ENCODE measurements around the gene UQCRC1. TPM values are rescaled to one million over a fixed set of nuclear protein-coding genes. Genes with fewer than 3 reads are reported as not detected.

UQCRC1 gene
- total and polyA plus RNA-seq, 2 of the 8 experiments (the other 6 are each of a cell fraction or from before 2014, with no cell fraction given) = 310 to 720 TPM

- H3K56ac ChIP-seq (replicated peaks; ENCODE audit: insufficient read length, low read depth, low read length) = no peak overlapping the region
- no peaks in the 10 kb centered on the region; a peak in 1 of 7 replicates for H3K27me3 ChIP-seq (replicated peaks in 1 of 4; ENCODE audit: control insufficient read depth in 3 of 4, extremely low read depth in 1 of 4, insufficient read depth in 3 of 4, low read length in 3 of 4)
- no peak overlapping the region for H4K91ac ChIP-seq (replicated peaks; ENCODE audit: insufficient read length, low read length)
- H2BK120ac ChIP-seq (replicated peaks; ENCODE audit: low read depth, low read length) = no peak overlapping the region
- H3K23me2 ChIP-seq (ENCODE audit: low read depth, low read length) = peaks cover 2% of the 10 kb centered on the region; the same call in 1 of the 2 replicates
- no peak overlapping the region for H3K23ac ChIP-seq (ENCODE audit: insufficient read length)
- H3K36me3 ChIP-seq (ENCODE audit: control insufficient read depth in 2 of 4, insufficient read depth in 4 of 4, low read length in 3 of 4) = peaks cover 0 to 3% (median 1%) of the 10 kb centered on the region in 4 experiments; a peak in 2 of 8 replicates
- H2BK5ac ChIP-seq (ENCODE audit: low read depth, low read length) = no peak overlapping the region
- no peak overlapping the region for H2BK20ac ChIP-seq (ENCODE audit: low read length)
- H3K79me1 ChIP-seq (ENCODE audit: low read depth, low read length) = no peaks in the 10 kb centered on the region
- H3K18ac ChIP-seq (ENCODE audit: extremely low read depth, low read length) = no peak overlapping the region
- no peaks in the 10 kb centered on the region for H3K4me1 ChIP-seq (replicated peaks in 1 of 4; ENCODE audit: control insufficient read depth in 3 of 4, insufficient read depth in 4 of 4, low read length in 3 of 4)
- POLR2A ChIA-PET (ENCODE audit: partially characterized antibody) = no interaction called here
- H3K9me3 ChIP-seq (ENCODE audit: insufficient read depth in 2 of 2, low read depth in 1 of 2, low read length in 1 of 2) = no peaks in the 10 kb centered on the region
- DNase-seq (ENCODE audit: low read depth in 1 of 2, low spot score in 2 of 2) (no peak), FAIRE-seq (no peak)
- H2AFZ ChIP-seq (ENCODE audit: low read length) = no peak overlapping the region
- no peak overlapping the region for H3K4me2 ChIP-seq (ENCODE audit: insufficient read depth in 1 of 2, low read depth in 2 of 2, low read length in 2 of 2)
- H3K79me2 ChIP-seq (ENCODE audit: control insufficient read depth in 1 of 2, insufficient read depth in 2 of 2, low read length in 2 of 2) = no peaks in the 10 kb centered on the region
- H2BK15ac ChIP-seq (ENCODE audit: low read length) = no peak overlapping the region
- no peak overlapping the region for H3K4me3 ChIP-seq (ENCODE audit: extremely low read depth in 1 of 4, insufficient read depth in 2 of 4, low read depth in 3 of 4, low read length in 4 of 4)
- no peak overlapping the region for H4K5ac ChIP-seq (ENCODE audit: insufficient read length, low read depth, low read length)
- H4K20me1 ChIP-seq (replicated peaks in 1 of 2; ENCODE audit: control insufficient read depth in 1 of 2, insufficient read depth in 2 of 2, low read length in 2 of 2) = peaks cover 0 to 4% of the 10 kb centered on the region in 2 experiments
- H2AK5ac ChIP-seq (ENCODE audit: low read depth, low read length) = no peak overlapping the region
- H3K9ac ChIP-seq (replicated peaks in 1 of 4; ENCODE audit: extremely low read depth in 1 of 4, low read depth in 3 of 4, low read length in 3 of 4) = no peak overlapping the region
- H3K27ac ChIP-seq (ENCODE audit: low read depth, low read length) = no peak overlapping the region
- H4K8ac ChIP-seq (ENCODE audit: extremely low read depth, insufficient read depth, low read length) = no peak overlapping the region
- H2BK12ac ChIP-seq (ENCODE audit: low read depth, low read length) = no peak overlapping the region
- no peak overlapping the region for H3K4ac ChIP-seq (replicated peaks; ENCODE audit: insufficient read length, low read depth, low read length)
- H3K14ac ChIP-seq (ENCODE audit: insufficient read length) = no peak overlapping the region
- 88% methylated on average over 9 of the region's 10 CpGs; no CpG with 5 or more reads in 1 of the 2 experiments for WGBS, 2 experiments (ENCODE audit: extremely low coverage in 1 of 2, insufficient coverage in 1 of 2, insufficient read length in 1 of 2, insufficient replicate concordance in 2 of 2, low coverage in 1 of 2, low lambda C conversion rate in 2 of 2, missing lambda C conversion rate in 1 of 2)
- CTCF ChIA-PET (ENCODE audit: partially characterized antibody) = no interaction called here
- no peak for TF ChIP-seq NANOG (IDR thresholded peaks at IDR 0.05; ENCODE audit: insufficient read depth, low read depth, low read length, poor library complexity, severe bottlenecking)
- TF ChIP-seq YY1 (IDR thresholded peaks at IDR 0.05; ENCODE audit: low read depth, low read length) = no peak
- no peak for TF ChIP-seq PHF8 (conservative IDR thresholded peaks at IDR 0.05; ENCODE audit: low read depth, low read length)
- TF ChIP-seq BRCA1 (IDR thresholded peaks at IDR 0.05; ENCODE audit: low read depth, low read length) = no peak
- TF ChIP-seq NRF1 (IDR thresholded peaks at IDR 0.05; ENCODE audit: low read depth, low read length) = no peak
- no peak for TF ChIP-seq SIRT6 (IDR thresholded peaks at IDR 0.05; ENCODE audit: low read length)
- TF ChIP-seq CHD1 (IDR thresholded peaks at IDR 0.05; ENCODE audit: low read depth, low read length) = no peak
- TF ChIP-seq CREB1 (IDR thresholded peaks at IDR 0.05) = no peak
- no peak for TF ChIP-seq ATF2 (IDR thresholded peaks at IDR 0.05; ENCODE audit: low read length)
- no peak for TF ChIP-seq RAD21 (IDR thresholded peaks at IDR 0.05 in 1 of 2, conservative IDR thresholded peaks at IDR 0.05 in 1 of 2; ENCODE audit: low read depth in 2 of 2, low read length in 2 of 2)
- TF ChIP-seq E2F6 (IDR thresholded peaks at IDR 0.05) = no peak
Measured at GRCh38 chr3:48573973-48574585, 35.4 kb downstream of the UQCRC1 start.

Measured in H1 (cell line).